Measurements from ENCODE around the gene MFNG.

- TF ChIP-seq CTCF (IDR thresholded peaks at IDR 0.05; ENCODE audit: poor library complexity) (no peak), EZH2phosphoT487 (IDR thresholded peaks at IDR 0.05; ENCODE audit: low read depth, severe bottlenecking, unreplicated experiment) (no peak), EZH2 (IDR thresholded peaks at IDR 0.05; ENCODE audit: borderline replicate concordance) (no peak)
Measured at GRCh38 chr22:37445501-37445900, 40.7 kb downstream of the MFNG start.

Data from hepatocyte (in vitro differentiated cells).